Mucosa of descending colon (tissue), 3 donors: ENCODE results near the gene BLMH. TPM values are rescaled to one million over a fixed set of nuclear protein-coding genes. Genes with fewer than 3 reads are reported as not detected.

ENCODE experiments used
- ATAC-seq: fragments of 200-7000 bp; cut with Tn5 transposase; one replicate; pipeline ENCODE4 v1.9.1; 2020; ENCODE audit warnings: mild to moderate bottlenecking, moderate library complexity
- DNase-seq, 3 donors: peaks; one replicate each; pipeline ENCODE4 v3.0.0-alpha.2; 2020
- H3K36me3 ChIP-seq: fragments of 200-600 bp; one replicate; pipeline ENCODE4 v1.8.0; 2021; ENCODE audit warnings: low read depth, mild to moderate bottlenecking
- H3K4me1 ChIP-seq: fragments of 200-600 bp; one replicate; pipeline ENCODE4 v1.8.0; 2021; ENCODE audit warnings: low read depth, mild to moderate bottlenecking
- H3K4me3 ChIP-seq: fragments of 200-600 bp; one replicate; pipeline ENCODE4 v1.8.0; 2021; ENCODE audit warnings: mild to moderate bottlenecking
- H3K9me3 ChIP-seq: fragments of 200-600 bp; one replicate; pipeline ENCODE4 v1.8.0; 2021; ENCODE audit warnings: mild to moderate bottlenecking
- CTCF ChIP-seq: fragments of 200-600 bp; IDR thresholded peaks from one replicate; pipeline ENCODE4 v1.8.0; 2022; ENCODE audit warnings: antibody characterized with exemption, mild to moderate bottlenecking
- intact Hi-C, 2 donors: fragments of 100-400 bp; cut with DNase I in 1 of 2; cut with micrococcal nuclease in 1 of 2; formaldehyde crosslinking; loops; one replicate each; pipeline versions ENCODE4 v1.11.0 to v1.11.1; 2022; cut with DNase I, micrococcal nuclease
- total RNA-seq, 3 donors: library from RNA; stranded (reverse); fragmentation: NEBNext Ultra II Directional in 2 of 3; extraction: Animal tissue kit (Norgen Biotek cat#: 25700) in 2 of 3; gene quantifications; one replicate each; pipeline versions ENCODE4 v1.2.1 to v1.2.4, GENCODE V29; 2021 to 2023
- donor health status: DM: no; HTN: no; CAD: no; lungs with moderate emphysema.
- donor health status: DM: no; HTN: no; CAD: no.
- donor health status: DM: no; HTN: yes; CAD: no.

BLMH gene
- total RNA-seq, 3 donors from 2014 or later, result 18.1 to 31.9 (median 22.0) TPM

- ATAC-seq (no peak), DNase-seq (no peak)
- Histone ChIP-seq H3K36me3 (no peaks in the 10 kb centered on the region), H3K4me1 (no peaks in the 10 kb centered on the region), H3K4me3 (no peak overlapping the region), H3K9me3 (no peaks in the 10 kb centered on the region)
- TF ChIP-seq CTCF, result no peak
- intact Hi-C loops, result no loop called here
Measured at GRCh38 chr17:30249460-30249859, 42.3 kb downstream of the BLMH start.

GRCh38 chr17:30248786-30249185 lies 43.0 kb downstream of the BLMH start:
- Histone ChIP-seq H3K4me3 (no peak overlapping the region), H3K36me3 (no peaks in the 10 kb centered on the region), H3K9me3 (no peaks in the 10 kb centered on the region), H3K4me1 (no peaks in the 10 kb centered on the region)
- TF ChIP-seq CTCF, result no peak
- intact Hi-C loops, result no loop called here
- ATAC-seq (no peak), DNase-seq (no peak)

GRCh38 chr17:30246460-30246859 lies 45.3 kb downstream of the BLMH start:
- H3K4me1 ChIP-seq, result no peaks in the 10 kb centered on the region
- TF ChIP-seq CTCF, result no peak
- intact Hi-C loops, result no loop called here
- H3K36me3 ChIP-seq, result no peaks in the 10 kb centered on the region
- DNase-seq, result no peak
- H3K4me3 ChIP-seq, result no peak overlapping the region
- no peaks in the 10 kb centered on the region for H3K9me3 ChIP-seq
- ATAC-seq, result no peak

- H3K9me3 ChIP-seq, result no peaks in the 10 kb centered on the region
- TF ChIP-seq CTCF, result no peak
- H3K36me3 ChIP-seq, result no peaks in the 10 kb centered on the region
- no peak for ATAC-seq
- no peak overlapping the region for H3K4me3 ChIP-seq
- intact Hi-C loops, result no loop called here
- no peak for DNase-seq
- no peaks in the 10 kb centered on the region for H3K4me1 ChIP-seq
Measured at GRCh38 chr17:30244853-30245385, 46.8 kb downstream of the BLMH start.

- intact Hi-C loops, result no loop called here
- ATAC-seq, result no peak
Measured at GRCh38 chr17:30243568-30243967, 48.2 kb downstream of the BLMH start.

More at GRCh38 chr17:30243568-30243967, 48.2 kb downstream of the BLMH start:
- no peak for TF ChIP-seq CTCF
- Histone ChIP-seq H3K9me3 (no peaks in the 10 kb centered on the region), H3K4me3 (no peak overlapping the region), H3K36me3 (no peaks in the 10 kb centered on the region), H3K4me1 (no peaks in the 10 kb centered on the region)
- no peak for DNase-seq
